ENCODE results near the gene FOXL1.

DNA sequence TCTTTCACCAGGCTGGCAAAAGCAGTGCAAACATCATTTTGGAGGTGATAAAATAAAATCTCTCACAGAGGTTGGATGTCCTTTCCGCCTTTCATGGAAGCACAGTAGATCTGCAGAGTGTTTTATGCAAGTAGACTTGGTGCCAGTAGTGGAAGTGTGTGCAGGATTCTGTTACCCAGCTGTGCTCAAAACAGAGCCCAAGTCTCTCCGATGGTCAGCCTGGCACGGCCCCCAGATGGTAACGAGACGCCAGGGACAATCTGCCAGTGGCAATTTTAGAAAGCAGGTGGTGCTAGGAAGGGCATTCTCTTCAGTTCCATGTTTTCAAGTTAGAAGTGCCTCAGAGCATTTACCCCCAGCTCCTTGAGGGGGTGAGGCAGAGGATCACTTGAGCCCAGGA is 21.8 kb upstream of the FOXL1 start:
- TF ChIP-seq PHF8 (IDR thresholded peaks at IDR 0.05; ENCODE audit: borderline replicate concordance, low read depth) = no peak
- TF ChIP-seq, protein P1, sequence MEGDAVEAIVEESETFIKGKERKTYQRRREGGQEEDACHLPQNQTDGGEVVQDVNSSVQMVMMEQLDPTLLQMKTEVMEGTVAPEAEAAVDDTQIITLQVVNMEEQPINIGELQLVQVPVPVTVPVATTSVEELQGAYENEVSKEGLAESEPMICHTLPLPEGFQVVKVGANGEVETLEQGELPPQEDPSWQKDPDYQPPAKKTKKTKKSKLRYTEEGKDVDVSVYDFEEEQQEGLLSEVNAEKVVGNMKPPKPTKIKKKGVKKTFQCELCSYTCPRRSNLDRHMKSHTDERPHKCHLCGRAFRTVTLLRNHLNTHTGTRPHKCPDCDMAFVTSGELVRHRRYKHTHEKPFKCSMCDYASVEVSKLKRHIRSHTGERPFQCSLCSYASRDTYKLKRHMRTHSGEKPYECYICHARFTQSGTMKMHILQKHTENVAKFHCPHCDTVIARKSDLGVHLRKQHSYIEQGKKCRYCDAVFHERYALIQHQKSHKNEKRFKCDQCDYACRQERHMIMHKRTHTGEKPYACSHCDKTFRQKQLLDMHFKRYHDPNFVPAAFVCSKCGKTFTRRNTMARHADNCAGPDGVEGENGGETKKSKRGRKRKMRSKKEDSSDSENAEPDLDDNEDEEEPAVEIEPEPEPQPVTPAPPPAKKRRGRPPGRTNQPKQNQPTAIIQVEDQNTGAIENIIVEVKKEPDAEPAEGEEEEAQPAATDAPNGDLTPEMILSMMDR (IDR thresholded peaks at IDR 0.05) = no peak
- TF ChIP-seq RAD21 (conservative IDR thresholded peaks at IDR 0.05 in 1 of 2, IDR thresholded peaks at IDR 0.05 in 1 of 2) = no peak
- TF ChIP-seq, protein P2, sequence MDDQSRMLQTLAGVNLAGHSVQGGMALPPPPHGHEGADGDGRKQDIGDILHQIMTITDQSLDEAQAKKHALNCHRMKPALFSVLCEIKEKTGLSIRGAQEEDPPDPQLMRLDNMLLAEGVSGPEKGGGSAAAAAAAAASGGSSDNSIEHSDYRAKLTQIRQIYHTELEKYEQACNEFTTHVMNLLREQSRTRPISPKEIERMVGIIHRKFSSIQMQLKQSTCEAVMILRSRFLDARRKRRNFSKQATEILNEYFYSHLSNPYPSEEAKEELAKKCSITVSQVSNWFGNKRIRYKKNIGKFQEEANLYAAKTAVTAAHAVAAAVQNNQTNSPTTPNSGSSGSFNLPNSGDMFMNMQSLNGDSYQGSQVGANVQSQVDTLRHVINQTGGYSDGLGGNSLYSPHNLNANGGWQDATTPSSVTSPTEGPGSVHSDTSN (IDR thresholded peaks at IDR 0.05) = no peak
- no peak for TF ChIP-seq RCOR1 (IDR thresholded peaks at IDR 0.05; ENCODE audit: low read depth, low read length)
- no peak for TF ChIP-seq POLR2A (IDR thresholded peaks at IDR 0.05; ENCODE audit: low read length)
- no peak for TF ChIP-seq EP300 (IDR thresholded peaks at IDR 0.05)
- no peak for TF ChIP-seq CEBPB (IDR thresholded peaks at IDR 0.05)
- TF ChIP-seq, protein P3, sequence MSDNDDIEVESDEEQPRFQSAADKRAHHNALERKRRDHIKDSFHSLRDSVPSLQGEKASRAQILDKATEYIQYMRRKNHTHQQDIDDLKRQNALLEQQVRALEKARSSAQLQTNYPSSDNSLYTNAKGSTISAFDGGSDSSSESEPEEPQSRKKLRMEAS (IDR thresholded peaks at IDR 0.05) = no peak
- TF ChIP-seq, protein P4, sequence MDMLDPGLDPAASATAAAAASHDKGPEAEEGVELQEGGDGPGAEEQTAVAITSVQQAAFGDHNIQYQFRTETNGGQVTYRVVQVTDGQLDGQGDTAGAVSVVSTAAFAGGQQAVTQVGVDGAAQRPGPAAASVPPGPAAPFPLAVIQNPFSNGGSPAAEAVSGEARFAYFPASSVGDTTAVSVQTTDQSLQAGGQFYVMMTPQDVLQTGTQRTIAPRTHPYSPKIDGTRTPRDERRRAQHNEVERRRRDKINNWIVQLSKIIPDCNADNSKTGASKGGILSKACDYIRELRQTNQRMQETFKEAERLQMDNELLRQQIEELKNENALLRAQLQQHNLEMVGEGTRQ (IDR thresholded peaks at IDR 0.05) = no peak
- no peak for TF ChIP-seq FOSB (CRISPR knock-in tag; IDR thresholded peaks at IDR 0.05)
- no peak for TF ChIP-seq HEYL (CRISPR knock-in tag; IDR thresholded peaks at IDR 0.05)
